HepG2 (cell line): ENCODE measurements around the gene KIFC1. TPM values are rescaled to one million over a fixed set of nuclear protein-coding genes. Genes with fewer than 3 reads are reported as not detected.

Experiments
- FOXK2 ChIP-seq: fragments of 450-650 bp; IDR thresholded peaks from 2 replicates; pipeline ENCODE4 v1.6.1; 2016
- HOXA3 ChIP-seq: sonication (generic); formaldehyde crosslinking; IDR thresholded peaks from 2 replicates; pipeline ENCODE4 v1.5.0; 2020; ENCODE audit warnings: missing genetic modification reagents
- KLF15 ChIP-seq: sonication (generic); formaldehyde crosslinking; IDR thresholded peaks from 2 replicates; pipeline ENCODE4 v1.8.1; 2023; ENCODE audit warnings: borderline replicate concordance, mild to moderate bottlenecking, inconsistent platforms, missing genetic modification reagents, mixed read lengths
- MAZ ChIP-seq, 2 experiments: sonication (generic) in 1 of 2; formaldehyde crosslinking in 1 of 2; IDR thresholded peaks; 2 replicates each; pipeline versions ENCODE4 v1.5.0 to v1.6.1; 2012 to 2020; ENCODE audit warnings: low read depth in 2 of 2, mild to moderate bottlenecking in 2 of 2, borderline replicate concordance in 1 of 2, improper control_type of control experiment in 1 of 2, low read length in 1 of 2, missing genetic modification reagents in 1 of 2, moderate library complexity in 1 of 2
- MIER2 ChIP-seq: IDR thresholded peaks from 2 replicates; pipeline ENCODE4 v1.6.1; 2016; ENCODE audit warnings: missing biosample characterization, missing genetic modification reagents
- NFIB ChIP-seq: sonication (generic); formaldehyde crosslinking; IDR thresholded peaks from 2 replicates; pipeline ENCODE4 v1.9.0; 2021; ENCODE audit warnings: missing genetic modification reagents, mild to moderate bottlenecking, borderline replicate concordance
- PAXIP1 ChIP-seq: sonication (generic); formaldehyde crosslinking; conservative IDR thresholded peaks from 2 replicates; pipeline ENCODE4 v1.4.0; 2020; ENCODE audit warnings: mild to moderate bottlenecking, missing genetic modification reagents, moderate library complexity
- PLSCR1 ChIP-seq: sonication (generic); formaldehyde crosslinking; IDR thresholded peaks from 2 replicates; pipeline ENCODE4 v1.5.0; 2020; ENCODE audit warnings: missing genetic modification reagents, mild to moderate bottlenecking, borderline replicate concordance
- POLR2AphosphoS5 ChIP-seq: IDR thresholded peaks from 2 replicates; pipeline ENCODE4 v1.6.1; 2012; ENCODE audit warnings: low read depth, low read length
- STAT5B ChIP-seq: sonication (generic); formaldehyde crosslinking; IDR thresholded peaks from 2 replicates; pipeline ENCODE4 v1.4.0; 2020; ENCODE audit warnings: missing genetic modification reagents
- ZBTB8A ChIP-seq: sonication (generic); formaldehyde crosslinking; IDR thresholded peaks from 2 replicates; pipeline ENCODE4 v1.4.0; 2020; ENCODE audit warnings: mild to moderate bottlenecking, low read depth, missing genetic modification reagents, borderline replicate concordance
- ZNF496 ChIP-seq: sonication (generic); formaldehyde crosslinking; IDR thresholded peaks from 2 replicates; pipeline ENCODE4 v1.8.1; 2023; ENCODE audit warnings: mild to moderate bottlenecking, moderate library complexity, missing genetic modification reagents; ENCODE audit not compliant: insufficient replicate concordance
- ZNF550 ChIP-seq: sonication (generic); formaldehyde crosslinking; IDR thresholded peaks from 2 replicates; pipeline ENCODE4 v1.4.0; 2020; ENCODE audit warnings: mild to moderate bottlenecking, missing genetic modification reagents, borderline replicate concordance
- ZNF557 ChIP-seq: sonication (generic); formaldehyde crosslinking; IDR thresholded peaks from 2 replicates; pipeline ENCODE4 v1.4.0; 2020; ENCODE audit warnings: missing genetic modification reagents
- ZNF704 ChIP-seq: sonication (generic); formaldehyde crosslinking; IDR thresholded peaks from 2 replicates; pipeline ENCODE4 v1.8.1; 2023; ENCODE audit warnings: mild to moderate bottlenecking, inconsistent platforms, moderate library complexity, missing genetic modification reagents, borderline replicate concordance
- ZSCAN20 ChIP-seq: sonication (generic); formaldehyde crosslinking; IDR thresholded peaks from 2 replicates; pipeline ENCODE4 v1.4.0; 2020; ENCODE audit warnings: missing genetic modification reagents, mild to moderate bottlenecking, borderline replicate concordance
- polyA plus RNA-seq, 8 experiments: library from polyadenylated mRNA; depleted of rRNA in 3 of 8; stranded (reverse) in 7 of 8; unstranded in 1 of 8; fragments of >200 nt; fragmentation: Illumina TruSeq in 4 of 8; extraction: Trizol in 4 of 8; gene quantifications; 2 replicates each; pipeline versions ENCODE4 v1.2.1 to v1.2.3, GENCODE V29; 2011 to 2016; ENCODE audit warnings: low read depth in 4 of 8, missing spikeins in 1 of 8, mixed read lengths in 1 of 8; ENCODE audit not compliant: insufficient read depth in 1 of 8
- total RNA-seq, 5 experiments: library from RNA; depleted of rRNA; stranded (reverse); fragments of >200 nt; fragmentation: Illumina TruSeq; extraction: Trizol; gene quantifications; 2 replicates each; pipeline ENCODE4 v1.2.3, GENCODE V29; 2016; ENCODE audit warnings: low read depth in 1 of 5

KIFC1 gene
- total and polyA plus RNA-seq, 2 of the 13 experiments (the other 11 are each of a cell fraction or from before 2014, with no cell fraction given): 25.0 to 45.5 TPM

- TF ChIP-seq PAXIP1 (peak; percentile 32), MAZ (IDR thresholded peaks at IDR 0.05; ENCODE audit: borderline replicate concordance, low read depth, low read length) (peak; percentile 47; the same call in 1 of the 2 replicates), MAZ (CRISPR knock-in tag; IDR thresholded peaks at IDR 0.05; ENCODE audit: low read depth) (peak; percentile 91), KLF15 (CRISPR knock-in tag) (no peak; the same call in 1 of the 2 replicates), NFIB (CRISPR knock-in tag) (no peak), PLSCR1 (no peak), ZNF557 (CRISPR knock-in tag) (0 out of 2 replicates have a peak, but pooled peaks have one; percentile 63), ZNF496 (CRISPR knock-in tag) (no peak), HOXA3 (CRISPR knock-in tag) (peak; percentile 90), MIER2 (CRISPR knock-in tag) (peak; percentile 29; the same call in 1 of the 2 replicates), ZNF704 (peak; percentile 82; the same call in 1 of the 2 replicates), ZNF550 (CRISPR knock-in tag) (no peak), ZSCAN20 (CRISPR knock-in tag) (0 out of 2 replicates have a peak, but pooled peaks have one; percentile 52), ZBTB8A (0 out of 2 replicates have a peak, but pooled peaks have one; percentile 38), STAT5B (CRISPR knock-in tag) (peak; percentile 41), POLR2AphosphoS5 (peak; percentile 97), FOXK2 (no peak)
Measured at GRCh38 chr6:33454009-33454946, 62.7 kb downstream of the KIFC1 start, which contains the start of gene ZBTB9 (continued).
